HPDE6-E6E7 (cell line): Measurements from ENCODE around the gene RASAL3.

ENCODE experiments used
- DNase-seq: peaks from one replicate; pipeline ENCODE4 v3.0.0; 2011; ENCODE audit warnings: missing footprints; ENCODE audit errors: extremely low spot score

The RASAL3 gene

GRCh38 chr19:15436012-15436825 is 28.1 kb downstream of the RASAL3 start:
- no peak for DNase-seq

DNA sequence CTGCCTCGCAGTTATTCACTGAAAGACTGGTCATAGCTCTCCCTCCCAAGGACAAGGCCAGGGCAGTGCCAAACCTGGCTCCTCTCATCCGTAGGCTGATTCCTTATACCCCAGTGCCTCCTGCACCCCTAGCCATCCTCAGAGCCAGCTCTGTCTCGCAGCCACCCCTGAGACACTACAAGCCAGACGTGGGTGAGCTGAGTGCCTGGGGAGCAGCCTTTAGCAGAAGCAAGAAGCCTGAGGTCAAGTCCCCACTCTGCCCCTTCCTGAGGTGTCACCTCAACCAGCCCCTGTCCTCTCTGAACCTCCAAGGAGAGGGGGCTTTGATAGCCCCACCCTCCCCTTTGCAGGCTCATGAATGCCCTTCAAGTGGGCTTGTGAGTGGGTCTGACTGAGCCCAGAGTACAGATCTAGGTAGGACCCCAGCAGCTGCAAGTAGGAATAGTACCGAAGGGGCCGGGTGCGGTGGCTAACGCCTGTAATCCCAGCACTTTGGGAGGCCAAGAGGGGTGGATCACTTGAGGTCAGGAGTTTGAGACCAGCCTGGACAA is 30.8 kb downstream of the RASAL3 start:
- no peak for DNase-seq

DNA sequence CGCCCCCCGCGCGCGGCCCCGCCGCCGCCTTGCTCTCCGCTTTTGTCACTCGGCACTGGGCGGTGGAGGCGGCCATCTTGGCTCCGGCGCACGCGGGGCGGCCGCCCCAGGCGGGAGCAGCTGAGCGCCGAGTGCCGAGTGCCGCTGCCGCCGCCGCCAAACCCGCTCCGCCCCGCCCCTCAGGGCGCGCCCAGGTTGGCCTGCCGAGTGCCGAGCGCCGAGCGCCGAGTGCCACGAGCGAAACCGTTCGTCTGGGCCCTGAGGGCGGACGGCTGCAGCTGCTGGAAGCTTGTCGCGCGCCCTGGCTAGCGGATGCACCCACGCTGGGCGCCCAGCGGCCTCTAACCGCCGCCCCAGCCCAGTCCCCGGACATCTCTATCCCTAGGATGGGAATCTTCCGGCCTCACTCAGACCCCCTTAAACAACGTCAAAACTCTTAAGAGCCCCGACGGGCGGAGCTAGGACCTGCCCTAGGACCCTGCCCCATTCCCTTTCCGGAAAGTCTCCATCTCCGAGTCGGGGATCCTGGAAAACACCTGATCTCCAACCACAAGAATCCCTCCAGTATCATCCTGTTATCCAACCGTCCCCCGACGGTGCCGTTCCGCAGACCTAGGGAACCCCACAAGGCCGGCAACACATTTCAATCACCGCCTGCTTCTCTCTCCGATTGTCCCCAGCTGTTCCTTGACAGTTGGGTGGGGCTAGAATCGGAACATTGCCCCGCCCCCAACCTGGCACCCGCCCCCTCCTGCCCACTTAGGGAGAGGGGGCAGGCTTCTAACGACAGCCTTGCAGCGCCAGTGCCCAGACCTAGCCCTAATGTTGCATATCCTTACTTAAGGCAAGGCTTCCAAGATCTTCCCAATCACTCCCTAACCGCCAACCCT is 31.5 kb downstream of the RASAL3 start:
- DNase-seq: peak; percentile 93

GRCh38 chr19:15432018-15432494 is 32.3 kb downstream of the RASAL3 start:
- no peak for DNase-seq

DNA sequence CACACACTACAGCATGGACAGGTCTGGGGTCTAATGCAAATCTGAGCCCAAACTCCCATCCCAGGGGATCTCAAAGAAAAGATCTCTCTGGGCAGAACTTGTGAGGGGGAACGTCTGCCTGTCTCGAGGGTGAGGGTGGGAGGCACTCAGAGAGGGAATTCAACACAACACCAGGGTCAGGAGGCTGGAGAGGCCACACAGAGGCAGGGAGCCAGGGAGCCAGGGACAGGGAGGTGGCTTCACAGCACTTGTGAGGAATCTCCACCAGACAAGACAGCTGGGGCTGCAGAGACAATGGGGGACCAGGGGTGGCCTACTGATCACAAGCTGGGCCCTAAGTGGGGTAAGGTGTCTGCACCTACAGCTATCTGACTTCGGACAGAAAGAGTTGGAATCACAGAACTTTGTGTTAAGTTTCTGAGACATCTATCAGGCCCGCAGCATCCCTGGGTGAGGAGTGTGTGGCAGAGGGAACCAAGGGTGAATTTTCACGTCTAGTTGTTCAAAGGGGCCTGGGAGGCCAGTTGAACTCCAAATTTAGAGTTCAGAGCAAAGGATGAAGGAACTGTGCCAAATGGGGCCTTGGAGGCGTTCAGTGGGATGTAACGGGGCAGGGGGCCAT is 32.8 kb downstream of the RASAL3 start:
- no peak for DNase-seq

DNA sequence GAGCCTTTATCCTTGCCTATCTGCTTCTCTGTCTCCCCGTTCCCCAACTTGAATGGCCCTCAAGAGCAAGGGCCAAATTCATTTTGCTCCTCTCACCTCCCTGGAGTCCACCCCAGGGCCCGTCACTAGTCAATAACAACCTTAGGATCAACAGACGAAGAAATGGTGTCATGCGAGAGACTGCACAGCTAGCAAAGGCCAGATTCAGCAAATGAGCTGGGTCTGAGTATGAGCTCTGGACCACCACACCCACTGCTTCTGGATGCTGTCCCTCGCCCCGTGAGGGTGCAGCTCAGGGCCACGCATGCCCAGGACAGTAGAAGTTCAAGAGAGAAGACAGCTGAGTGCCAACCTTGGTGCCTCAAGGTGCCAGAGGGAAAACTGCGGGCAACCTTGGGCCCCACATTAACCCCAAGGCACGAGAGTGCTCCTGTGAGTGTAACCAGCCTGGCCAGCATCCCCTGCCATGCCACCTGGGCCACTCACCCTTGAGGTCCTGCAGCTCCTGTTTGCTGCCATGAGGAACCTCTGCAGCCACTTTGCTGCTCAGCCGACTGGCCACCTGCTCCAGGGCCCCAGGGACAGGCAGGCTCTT is 33.7 kb downstream of the RASAL3 start:
- no peak for DNase-seq

DNA sequence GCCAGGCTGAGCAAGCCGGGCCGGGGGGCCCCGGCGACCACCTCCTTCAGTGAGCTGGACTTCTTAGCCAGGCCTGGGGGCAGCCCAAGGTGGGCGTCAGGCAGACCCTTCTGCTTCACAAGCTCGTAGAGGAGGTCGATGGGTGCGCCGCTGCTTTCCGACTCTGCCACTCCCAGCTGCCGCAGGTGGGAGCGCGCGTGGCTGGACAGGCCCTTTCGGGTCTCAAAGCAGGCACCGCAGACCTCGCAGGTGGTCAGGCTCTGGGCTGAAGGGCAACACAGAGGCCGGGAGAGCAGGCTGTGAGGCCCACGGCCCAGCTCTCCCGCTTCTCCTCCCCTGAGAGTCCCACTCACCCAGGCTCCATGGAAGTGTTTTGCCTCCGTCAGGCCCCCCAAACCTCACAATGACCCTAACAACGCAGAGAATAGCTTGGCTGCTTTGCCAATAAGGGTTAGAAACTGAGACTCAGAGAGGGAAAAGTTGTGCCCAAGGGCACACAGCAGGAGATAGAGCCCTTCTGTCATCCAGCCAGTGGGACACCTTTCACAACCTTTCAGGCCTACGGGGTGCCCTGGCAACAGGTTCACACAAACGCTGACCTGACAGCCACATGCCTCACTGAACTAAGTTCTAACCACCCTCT is 34.4 kb downstream of the RASAL3 start:
- DNase-seq: no peak

GRCh38 chr19:15428956-15429824 is 35.2 kb downstream of the RASAL3 start:
- DNase-seq: no peak

DNA sequence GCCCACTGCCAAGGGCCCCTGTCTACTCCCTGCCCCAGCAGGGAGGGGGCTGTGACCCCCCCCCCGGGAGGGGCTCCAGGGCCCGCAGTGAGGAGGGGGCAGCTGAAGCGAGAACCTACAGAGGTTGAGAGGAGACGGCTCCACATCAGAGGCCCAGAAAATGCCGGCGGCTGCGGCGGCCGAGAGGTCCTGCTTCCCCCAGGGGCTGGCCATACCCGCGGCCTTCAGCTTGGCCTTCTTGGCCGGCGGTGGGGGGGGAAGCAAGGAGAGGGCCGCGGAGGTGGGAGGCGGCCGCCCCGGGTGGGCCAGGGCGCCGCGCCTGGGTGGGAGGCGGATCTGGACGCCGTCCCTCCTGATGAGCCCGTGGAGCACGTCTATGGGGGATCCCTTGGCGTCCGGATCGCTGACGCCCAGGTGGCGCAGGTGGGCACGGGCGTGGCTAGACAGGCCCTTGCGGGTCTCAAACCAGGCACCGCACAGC is 36.3 kb downstream of the RASAL3 start:
- no peak for DNase-seq

- no peak for DNase-seq
Observed at GRCh38 chr19:15427350-15427700, 37.0 kb downstream of the RASAL3 start.

DNA sequence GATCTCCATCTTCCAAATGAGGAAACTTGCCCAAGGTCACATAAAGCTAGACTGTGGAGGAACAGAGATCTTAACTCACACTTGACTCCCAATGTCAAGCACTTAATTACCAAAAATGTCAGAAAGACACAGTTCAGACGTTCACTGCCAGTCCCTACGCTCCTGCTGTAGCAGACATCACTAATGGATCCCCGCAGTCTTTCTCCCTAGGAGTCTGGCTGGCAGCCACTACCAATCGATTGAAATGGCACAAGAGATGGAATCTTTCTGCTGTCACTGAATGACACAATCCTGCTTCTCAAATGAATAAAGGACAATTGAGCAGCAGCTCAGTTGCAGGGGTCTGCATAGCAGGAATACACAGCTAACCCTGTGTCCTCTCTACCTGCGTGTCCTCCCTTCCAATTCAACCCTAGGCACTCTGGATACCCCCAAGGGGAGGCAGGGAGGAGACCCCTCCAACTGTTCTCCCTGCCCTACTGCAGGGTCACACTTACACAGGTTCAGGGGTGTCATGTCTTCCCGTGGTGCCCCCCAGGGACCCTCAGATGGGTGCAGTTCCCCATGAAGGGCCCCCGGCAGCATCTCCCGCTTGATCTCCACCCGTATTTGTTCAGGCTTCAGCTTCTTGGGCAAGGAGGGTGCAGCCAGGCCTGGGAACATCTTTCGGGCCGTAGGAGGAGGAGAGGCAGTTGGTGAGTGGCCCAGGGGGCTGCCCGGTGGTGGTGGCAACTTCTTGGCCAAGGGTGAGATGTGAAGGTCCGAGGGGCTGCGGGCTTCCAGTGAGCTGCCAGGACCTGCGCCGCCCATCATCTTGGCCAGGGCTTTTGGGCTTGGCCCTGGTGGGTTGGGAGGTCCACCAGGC is 37.6 kb downstream of the RASAL3 start:
- no peak for DNase-seq

DNA sequence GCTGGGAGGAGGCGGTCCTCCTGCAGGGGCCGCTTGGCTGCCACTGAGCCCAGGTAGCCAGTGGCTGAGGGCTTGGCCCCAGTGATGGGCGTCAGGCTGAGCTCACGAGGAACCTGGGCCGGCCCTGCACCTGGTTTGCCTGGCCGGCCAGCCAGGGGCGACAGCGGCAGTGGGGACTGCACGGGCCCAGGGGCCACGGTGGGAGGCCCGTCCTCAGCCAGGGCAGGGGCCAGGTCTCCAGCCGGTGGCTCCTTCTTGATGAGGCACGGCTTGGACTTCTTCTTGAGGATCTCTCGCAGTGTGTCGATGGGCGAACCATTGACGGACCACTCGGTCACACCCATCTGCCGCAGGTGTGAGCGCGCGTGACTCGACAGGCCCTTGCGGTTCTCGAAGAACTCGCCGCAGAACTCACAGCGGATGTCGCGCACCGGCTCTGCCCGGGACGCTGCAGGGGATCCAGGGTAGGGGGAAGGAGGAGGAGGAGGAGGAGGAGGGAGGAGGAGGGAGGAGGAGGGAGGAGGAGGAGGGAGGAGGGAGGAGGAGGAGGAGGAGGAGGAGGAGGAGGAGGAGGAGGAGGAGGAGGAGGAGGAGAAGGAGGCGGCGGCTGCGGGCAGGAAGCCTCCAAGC is 38.9 kb downstream of the RASAL3 start:
- DNase-seq: no peak

DNA sequence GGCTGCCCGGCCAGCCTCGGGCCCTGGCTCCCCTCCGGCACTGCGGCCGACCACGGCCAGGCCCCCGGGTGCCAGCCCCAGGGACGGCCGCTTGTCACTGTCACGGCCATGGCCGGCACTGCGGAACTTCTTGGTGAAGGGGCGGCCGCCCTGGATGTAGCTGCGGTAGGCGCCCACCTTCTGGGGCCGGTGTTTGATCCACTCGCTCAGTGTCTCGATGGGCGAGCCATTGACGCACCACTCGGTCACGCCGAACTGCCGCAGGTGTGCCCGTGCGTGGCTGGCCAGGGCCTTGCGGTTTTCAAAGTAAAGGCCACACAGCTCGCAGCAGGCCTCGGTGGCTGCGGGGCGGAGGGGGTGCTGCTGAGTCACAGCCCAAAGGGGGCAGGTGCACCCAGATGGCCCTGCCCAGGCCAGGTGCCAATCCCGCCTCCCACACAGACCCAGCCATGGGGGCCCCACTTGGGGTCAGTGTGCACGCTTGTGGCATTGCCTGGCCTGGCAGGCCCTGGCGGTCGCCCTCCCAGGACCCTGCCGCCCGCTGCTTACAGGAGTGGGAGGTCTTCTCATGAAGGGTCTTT is 39.6 kb downstream of the RASAL3 start:
- DNase-seq: no peak

- no peak for DNase-seq
Observed at GRCh38 chr19:15424121-15424520, 40.2 kb downstream of the RASAL3 start.

GRCh38 chr19:15423130-15423529 is 41.2 kb downstream of the RASAL3 start:
- no peak for DNase-seq

GRCh38 chr19:15422296-15423075 is 41.9 kb downstream of the RASAL3 start:
- DNase-seq: no peak

- no peak for DNase-seq
Observed at GRCh38 chr19:15421721-15422260, 42.6 kb downstream of the RASAL3 start.
